ENCODE results near the gene NACC1. TPM values are rescaled to one million over a fixed set of nuclear protein-coding genes. Genes with fewer than 3 reads are reported as not detected.
"Not testable (repeated sequence)": the region's sequence is repeated elsewhere in the genome, so short reads cannot be mapped to it uniquely, and the experiment has no call there.

NACC1 gene
- total RNA-seq, 1 donor from 2014 or later = 99.4 TPM

DNA sequence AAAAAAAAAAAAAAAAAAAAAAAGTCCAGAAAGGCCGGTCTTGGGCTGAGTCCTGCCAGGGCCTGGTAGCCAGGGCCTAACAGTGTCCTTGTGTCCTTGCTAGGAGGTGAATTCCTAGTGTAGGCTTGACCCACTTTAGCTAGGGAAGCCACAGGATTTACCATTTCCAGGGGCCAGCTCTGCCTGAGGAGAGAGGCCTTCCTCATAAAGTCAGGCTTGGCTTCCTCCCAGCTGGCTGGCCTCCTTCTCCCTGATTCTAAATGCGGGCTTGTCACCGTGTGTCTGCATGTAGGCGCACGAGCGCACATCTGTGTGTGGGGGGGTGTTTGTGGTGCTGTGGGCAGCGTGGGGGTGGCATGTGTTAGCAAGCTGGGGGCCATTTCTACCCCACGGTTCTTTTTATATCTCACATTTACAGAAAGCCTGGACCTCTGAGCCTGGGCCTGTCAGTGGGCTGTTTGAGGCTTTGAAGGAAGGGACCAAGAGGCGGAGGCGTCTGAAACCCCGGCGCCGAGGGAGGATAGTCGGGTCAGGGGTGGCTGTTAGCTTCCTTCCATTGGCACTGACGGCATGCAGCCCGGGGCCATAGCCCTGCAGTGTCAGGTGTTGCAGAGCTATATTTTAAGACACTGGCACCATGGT lies 63.8 kb downstream of the NACC1 start:
- no peak for DNase-seq (ENCODE audit: low read depth, low spot score)
- H3K9me3 Mint-ChIP-seq = no peaks in the 10 kb centered on the region
- H3K36me3 Mint-ChIP-seq (ENCODE audit: low read depth) = no peaks in the 10 kb centered on the region
- no peak overlapping the region for H3K4me3 Mint-ChIP-seq
- H3K27ac Mint-ChIP-seq (ENCODE audit: unreplicated experiment) = peak overlapping the region; percentile 50
- no peaks in the 10 kb centered on the region for H3K27me3 Mint-ChIP-seq (ENCODE audit: low read depth)
- TF ChIP-seq, protein P1, sequence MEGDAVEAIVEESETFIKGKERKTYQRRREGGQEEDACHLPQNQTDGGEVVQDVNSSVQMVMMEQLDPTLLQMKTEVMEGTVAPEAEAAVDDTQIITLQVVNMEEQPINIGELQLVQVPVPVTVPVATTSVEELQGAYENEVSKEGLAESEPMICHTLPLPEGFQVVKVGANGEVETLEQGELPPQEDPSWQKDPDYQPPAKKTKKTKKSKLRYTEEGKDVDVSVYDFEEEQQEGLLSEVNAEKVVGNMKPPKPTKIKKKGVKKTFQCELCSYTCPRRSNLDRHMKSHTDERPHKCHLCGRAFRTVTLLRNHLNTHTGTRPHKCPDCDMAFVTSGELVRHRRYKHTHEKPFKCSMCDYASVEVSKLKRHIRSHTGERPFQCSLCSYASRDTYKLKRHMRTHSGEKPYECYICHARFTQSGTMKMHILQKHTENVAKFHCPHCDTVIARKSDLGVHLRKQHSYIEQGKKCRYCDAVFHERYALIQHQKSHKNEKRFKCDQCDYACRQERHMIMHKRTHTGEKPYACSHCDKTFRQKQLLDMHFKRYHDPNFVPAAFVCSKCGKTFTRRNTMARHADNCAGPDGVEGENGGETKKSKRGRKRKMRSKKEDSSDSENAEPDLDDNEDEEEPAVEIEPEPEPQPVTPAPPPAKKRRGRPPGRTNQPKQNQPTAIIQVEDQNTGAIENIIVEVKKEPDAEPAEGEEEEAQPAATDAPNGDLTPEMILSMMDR (conservative IDR thresholded peaks at IDR 0.05) = no peak
- peaks cover 11% of the 10 kb centered on the region for H3K4me1 Mint-ChIP-seq

DNA sequence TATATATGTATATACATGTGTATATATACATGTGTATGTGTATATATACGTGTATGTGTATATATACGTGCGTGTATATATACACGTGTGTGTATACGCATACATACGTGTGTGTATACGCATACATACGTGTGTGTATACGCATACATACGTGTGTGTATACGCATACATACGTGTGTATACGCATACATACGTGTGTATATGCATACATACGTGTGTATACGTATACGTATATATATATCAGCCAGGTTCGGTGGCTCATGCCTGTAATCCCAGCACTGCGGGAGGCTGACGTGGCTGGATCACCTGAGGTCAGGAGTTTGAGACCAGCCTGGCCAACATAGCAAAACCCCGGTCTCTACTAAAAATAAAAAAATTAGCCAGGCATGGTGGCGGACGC lies 66.9 kb downstream of the NACC1 start:
- not testable (repeated sequence) for H3K36me3 Mint-ChIP-seq (ENCODE audit: low read depth)

DNA sequence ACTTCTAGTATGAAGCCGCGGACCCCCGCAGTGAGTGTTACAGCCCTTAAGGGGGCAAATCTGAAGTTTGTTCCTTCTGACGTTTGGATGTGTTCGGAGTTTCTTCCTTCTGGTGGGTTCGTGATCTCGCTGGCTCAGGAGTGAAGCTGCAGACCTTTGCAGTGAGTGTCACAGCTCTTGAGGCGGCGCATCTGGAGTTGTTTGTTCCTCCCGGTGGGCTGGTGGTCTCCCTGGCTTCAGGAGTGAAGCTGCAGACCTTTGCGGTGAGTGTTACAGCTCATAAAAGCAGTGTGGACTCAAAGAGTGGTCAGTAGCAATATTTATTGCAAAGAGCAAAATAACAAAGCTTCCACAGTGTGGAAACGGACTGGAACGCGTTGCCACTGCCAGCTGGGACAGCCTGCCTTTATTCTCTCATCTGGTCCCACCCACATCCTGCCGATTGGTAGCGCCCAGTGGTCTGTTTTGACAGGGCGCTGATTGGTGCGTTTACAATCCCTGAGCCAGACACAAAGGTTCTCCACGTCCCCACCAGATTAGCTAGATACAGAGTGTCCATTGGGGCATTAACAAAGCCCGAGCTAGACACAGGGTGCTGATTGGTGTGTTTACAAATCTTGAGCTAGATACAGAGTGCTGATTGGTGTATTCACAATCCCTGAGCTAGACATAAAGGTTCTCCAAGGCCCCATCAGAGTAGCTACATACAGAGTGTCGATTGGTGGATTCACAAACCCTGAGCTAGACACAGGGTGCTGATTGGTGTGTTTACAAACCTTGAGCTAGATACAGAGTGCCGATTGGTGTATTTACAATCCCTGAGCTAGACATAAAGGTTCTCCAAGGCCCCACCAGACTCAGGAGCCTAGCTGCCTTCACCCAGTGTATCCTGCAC lies 67.9 kb downstream of the NACC1 start:
- H3K27me3 Mint-ChIP-seq (ENCODE audit: low read depth); H3K36me3 Mint-ChIP-seq (ENCODE audit: low read depth); DNase-seq (ENCODE audit: low read depth, low spot score); H3K4me3 Mint-ChIP-seq; H3K9me3 Mint-ChIP-seq: not testable (repeated sequence)
- Mint-ChIP-seq H3K27ac (ENCODE audit: unreplicated experiment) (peak overlapping the region; percentile 70), H3K4me1 (peaks cover 11% of the 10 kb centered on the region)

More for the DNA sequence above, 66.9 kb downstream of the NACC1 start:
- peaks cover 11% of the 10 kb centered on the region for H3K4me1 Mint-ChIP-seq
- not testable (repeated sequence) for H3K27me3 Mint-ChIP-seq (ENCODE audit: low read depth); DNase-seq (ENCODE audit: low read depth, low spot score); H3K27ac Mint-ChIP-seq (ENCODE audit: unreplicated experiment); H3K4me3 Mint-ChIP-seq; H3K9me3 Mint-ChIP-seq

DNA sequence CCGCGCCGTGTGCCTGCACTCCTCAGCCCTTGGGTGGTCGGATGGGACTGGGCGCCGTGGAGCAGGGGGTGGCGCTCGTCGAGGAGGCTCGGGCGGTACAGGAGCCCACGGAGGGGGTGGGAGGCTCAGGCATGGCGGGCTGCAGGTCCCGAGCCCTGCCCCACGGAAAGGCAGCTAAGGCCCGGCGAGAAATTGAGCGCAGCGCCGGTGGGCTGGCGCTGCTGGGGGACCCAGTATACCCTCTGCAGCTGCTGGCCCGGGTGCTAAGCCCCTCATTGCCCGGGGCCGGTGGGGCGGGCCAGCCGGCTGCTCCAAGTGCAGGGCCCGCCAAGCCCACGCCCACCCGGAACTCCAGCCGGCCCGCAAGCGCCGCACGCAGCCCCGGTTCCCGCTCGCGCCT lies 68.6 kb downstream of the NACC1 start:
- H3K4me3 Mint-ChIP-seq; H3K9me3 Mint-ChIP-seq; H3K27ac Mint-ChIP-seq (ENCODE audit: unreplicated experiment): not testable (repeated sequence)

DNA sequence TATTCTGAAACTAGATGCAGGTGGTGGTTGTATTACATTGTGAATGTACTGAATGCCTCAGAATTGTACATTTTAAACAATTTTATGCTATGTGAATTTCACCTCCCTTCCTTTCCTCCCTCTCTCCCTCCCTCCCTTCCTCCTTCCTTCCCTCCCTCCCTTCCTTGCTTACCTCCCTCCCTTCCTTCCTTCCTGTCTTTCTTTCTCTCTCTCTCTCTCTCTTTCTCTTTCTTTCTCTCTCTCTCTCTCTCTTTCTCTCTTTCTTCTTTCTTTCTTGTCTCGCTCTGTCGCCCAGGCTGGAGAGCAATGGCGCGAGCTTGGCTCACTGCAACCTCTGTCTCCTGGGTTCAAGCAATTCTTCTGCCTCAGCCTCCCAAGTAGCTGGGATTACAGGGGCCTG lies 69.4 kb downstream of the NACC1 start:
- no peaks in the 10 kb centered on the region for H3K9me3 Mint-ChIP-seq
- H3K4me3 Mint-ChIP-seq = no peak overlapping the region
- DNase-seq (ENCODE audit: low read depth, low spot score) = no peak
- no peak overlapping the region for H3K27ac Mint-ChIP-seq (ENCODE audit: unreplicated experiment)
- H3K27me3 Mint-ChIP-seq (ENCODE audit: low read depth) = no peaks in the 10 kb centered on the region
- TF ChIP-seq, protein P1 (conservative IDR thresholded peaks at IDR 0.05) = no peak
- peaks cover 6% of the 10 kb centered on the region for H3K4me1 Mint-ChIP-seq
- no peaks in the 10 kb centered on the region for H3K36me3 Mint-ChIP-seq (ENCODE audit: low read depth)

More for the DNA sequence above, 68.6 kb downstream of the NACC1 start:
- not testable (repeated sequence) for DNase-seq (ENCODE audit: low read depth, low spot score); H3K36me3 Mint-ChIP-seq (ENCODE audit: low read depth); H3K27me3 Mint-ChIP-seq (ENCODE audit: low read depth)
- H3K4me1 Mint-ChIP-seq = peaks cover 10% of the 10 kb centered on the region

DNA sequence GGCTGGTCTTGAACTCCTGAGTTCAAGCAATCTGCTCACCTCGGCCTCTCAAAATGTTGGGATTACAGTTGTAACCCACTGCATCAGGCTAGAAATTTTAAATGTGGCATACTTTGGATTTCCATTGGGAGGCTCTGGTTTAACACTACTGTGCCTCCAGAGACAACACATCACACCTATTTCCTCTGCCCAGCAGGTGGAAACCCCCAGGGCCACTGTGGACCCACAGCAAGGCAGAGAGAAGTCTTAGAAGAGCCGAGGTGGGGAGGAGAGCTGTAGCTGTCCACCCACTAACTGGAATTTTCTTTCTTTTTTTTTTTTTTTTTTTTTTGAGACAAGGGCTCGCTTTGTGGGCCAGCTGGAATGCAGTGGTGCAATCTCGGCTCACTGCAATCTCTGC lies 71.5 kb downstream of the NACC1 start:
- Mint-ChIP-seq H3K27me3 (ENCODE audit: low read depth) (no peaks in the 10 kb centered on the region), H3K4me1 (peaks cover 6% of the 10 kb centered on the region), H3K9me3 (no peaks in the 10 kb centered on the region), H3K4me3 (no peak overlapping the region), H3K27ac (ENCODE audit: unreplicated experiment) (no peak overlapping the region), H3K36me3 (ENCODE audit: low read depth) (no peaks in the 10 kb centered on the region)
- DNase-seq (ENCODE audit: low read depth, low spot score) = no peak
- TF ChIP-seq, protein P1 (conservative IDR thresholded peaks at IDR 0.05) = no peak

Other genes with a start within 250 kb of the NACC1 start
- gene DNASE2, start 236.8 kb upstream of the NACC1 start, total RNA-seq = 8.6 and 11.2 TPM in 2 replicates
- 0.18 TPM in 1 of 2 replicates, not detected in the other for gene KLF1, start 231.1 kb upstream of the NACC1 start, total RNA-seq
- 46.7 and 48.3 TPM in 2 replicates for gene GCDH, start 227.1 kb upstream of the NACC1 start, total RNA-seq
- gene SYCE2, start 199.0 kb upstream of the NACC1 start, total RNA-seq = 1.4 and 2.0 TPM in 2 replicates
- gene FARSA, start 184.6 kb upstream of the NACC1 start, total RNA-seq = 81.6 and 83.1 TPM in 2 replicates
- 670 and 679 TPM in 2 replicates for gene CALR, start 179.7 kb upstream of the NACC1 start, total RNA-seq
- gene RAD23A, start 172.4 kb upstream of the NACC1 start, total RNA-seq = 77.3 and 82.8 TPM in 2 replicates
- gene GADD45GIP1, start 161.0 kb upstream of the NACC1 start, total RNA-seq = 26.0 and 26.4 TPM in 2 replicates
- gene DAND5, start 148.7 kb upstream of the NACC1 start, total RNA-seq = not detected in 2 replicates
- gene NFIX, start 122.8 kb upstream of the NACC1 start, total RNA-seq = 0.23 and 0.68 TPM in 2 replicates
- gene LYL1, start 15.4 kb upstream of the NACC1 start, total RNA-seq = 0.30 and 0.45 TPM in 2 replicates
- 57.1 and 58.2 TPM in 2 replicates for gene TRMT1, start 1.5 kb upstream of the NACC1 start, total RNA-seq
- 60.6 and 60.7 TPM in 2 replicates for gene STX10, start 32.1 kb downstream of the NACC1 start, total RNA-seq
- gene IER2, start 32.1 kb downstream of the NACC1 start, total RNA-seq = 72.5 and 80.3 TPM in 2 replicates